Cardiac fibroblast (primary cell): ENCODE data around the gene PRR20E.
A peak's percentile ranks its signal among the peaks of the same experiment; 100 is the strongest.
"Not testable (repeated sequence)": the region's sequence is repeated elsewhere in the genome, so short reads cannot be mapped to it uniquely, and the experiment has no call there.

Experiments
- DNase-seq, 2 donors: peaks; one replicate each; pipeline versions ENCODE4 v3.0.0 to v3.0.0-alpha.2; 2010; ENCODE audit warnings: low read depth in 2 of 2
- H3K4me3 ChIP-seq, 2 donors: replicated peaks in 1 of 2; 1 replicate in 1 of 2; 2 replicates in 1 of 2; pipeline ENCODE4 v1.5.1; 2011; ENCODE audit warnings: low read depth in 2 of 2, low read length in 2 of 2, mild to moderate bottlenecking in 2 of 2, moderate library complexity in 1 of 2
- CTCF ChIP-seq: IDR thresholded peaks from one replicate; pipeline ENCODE4 v1.5.1; 2011; ENCODE audit warnings: low read depth, mild to moderate bottlenecking, low read length, inconsistent platforms

PRR20E gene

GRCh38 chr13:57166897-57167296, at the start of gene PRR20E:
Gene PRR20E, plus strand, starts transcription at chr13:57167197. Its CDS starts 387 bp downstream, at chr13:57167584.
- not testable (repeated sequence) for H3K4me3 ChIP-seq, DNase-seq

- H3K4me3 ChIP-seq: no peak overlapping the region
- TF ChIP-seq CTCF: no peak
- DNase-seq: peak; percentile 0 to 8
Observed at GRCh38 chr13:57123681-57124080, 43.3 kb upstream of the PRR20E start.

GRCh38 chr13:57128909-57129308, 38.1 kb upstream of the PRR20E start:
- no peak for DNase-seq
- no peak for TF ChIP-seq CTCF
- H3K4me3 ChIP-seq: no peak overlapping the region

- H3K4me3 ChIP-seq: no peak overlapping the region
- DNase-seq: no peak
- TF ChIP-seq CTCF: no peak
Observed at GRCh38 chr13:57136093-57136492, 30.9 kb upstream of the PRR20E start.

GRCh38 chr13:57137585-57137984, 29.4 kb upstream of the PRR20E start:
- no peak overlapping the region for H3K4me3 ChIP-seq
- no peak for TF ChIP-seq CTCF
- no peak for DNase-seq

GRCh38 chr13:57138988-57139387, 28.0 kb upstream of the PRR20E start:
- no peak overlapping the region for H3K4me3 ChIP-seq
- DNase-seq: no peak
- no peak for TF ChIP-seq CTCF

- not testable (repeated sequence) for DNase-seq, H3K4me3 ChIP-seq
Observed at GRCh38 chr13:57139781-57140180, 27.2 kb upstream of the PRR20E start.

GRCh38 chr13:57140235-57140968, 26.6 kb upstream of the PRR20E start, which contains the start of gene PRR20A:
Gene PRR20A, plus strand, starts transcription at chr13:57140918. Its CDS starts 387 bp downstream, at chr13:57141305.
- H3K4me3 ChIP-seq, DNase-seq: not testable (repeated sequence)

- not testable (repeated sequence) for DNase-seq, H3K4me3 ChIP-seq
Observed at GRCh38 chr13:57147188-57147587, 19.8 kb upstream of the PRR20E start, which contains the start of gene PRR20B. Gene PRR20B, plus strand, starts transcription at chr13:57147488. Its CDS starts 387 bp downstream, at chr13:57147875.

- DNase-seq, H3K4me3 ChIP-seq: not testable (repeated sequence)
Observed at GRCh38 chr13:57148106-57148505, 18.9 kb upstream of the PRR20E start.

- not testable (repeated sequence) for H3K4me3 ChIP-seq, DNase-seq
Observed at GRCh38 chr13:57153761-57154160, 13.2 kb upstream of the PRR20E start, which contains the start of gene PRR20C. Gene PRR20C, plus strand, starts transcription at chr13:57154061. Its CDS starts 387 bp downstream, at chr13:57154448.

- H3K4me3 ChIP-seq, DNase-seq: not testable (repeated sequence)
Observed at GRCh38 chr13:57160332-57160731, 6.7 kb upstream of the PRR20E start, which contains the start of gene PRR20D. Gene PRR20D, plus strand, starts transcription at chr13:57160632. Its CDS starts 387 bp downstream, at chr13:57161019.
